ENCODE results near the gene TTC17.
A peak's percentile ranks its signal among the peaks of the same experiment; 100 is the strongest.

The TTC17 gene

DNA sequence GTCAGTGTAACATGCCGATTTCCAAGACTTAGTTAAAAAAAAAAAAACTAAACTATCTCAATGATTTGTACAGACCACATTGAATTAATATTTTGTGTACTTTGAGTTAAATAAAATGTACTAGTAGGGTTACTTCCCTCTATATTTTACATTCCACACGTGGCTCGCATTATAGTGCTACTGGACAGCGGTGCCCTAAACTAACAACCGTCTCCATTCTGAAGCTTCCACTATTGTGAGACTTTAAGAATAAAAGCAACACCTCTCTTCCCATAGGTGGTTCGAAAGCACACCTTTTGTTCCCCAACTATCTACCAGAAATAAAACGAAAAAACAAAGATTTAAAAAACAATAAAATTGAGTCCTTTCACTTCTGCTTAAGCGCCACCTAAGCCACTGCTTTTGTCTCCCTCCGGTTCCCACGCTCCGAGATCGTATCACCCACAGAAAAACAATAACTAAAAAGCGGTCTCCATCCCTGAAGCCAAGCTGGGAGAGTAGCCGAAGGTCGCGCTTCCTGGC, 380 bp upstream of the TTC17 start:
- peak overlapping the region; percentile 96 to 98 for H3K4me3 ChIP-seq (ENCODE audit: low read depth in 1 of 2, low read length in 2 of 2)
- H3K9me3 ChIP-seq (ENCODE audit: control insufficient read depth in 1 of 2, low read length in 2 of 2), result no peaks in the 10 kb centered on the region
- H3K27me3 ChIP-seq (ENCODE audit: low read depth, low read length), result no peaks in the 10 kb centered on the region
- H3K27ac ChIP-seq (ENCODE audit: low read length), result peak overlapping the region; percentile 74
- peaks cover 14 to 21% of the 10 kb centered on the region in 2 donors for H3K4me1 ChIP-seq (ENCODE audit: control insufficient read depth in 1 of 2, insufficient read depth in 2 of 2, low read length in 2 of 2)
- peaks cover 0 to 2% of the 10 kb centered on the region in 2 donors for H3K36me3 ChIP-seq (ENCODE audit: control insufficient read depth in 1 of 2, insufficient read depth in 2 of 2, low read length in 2 of 2)

GRCh38 chr11:43359422-43359818, 700 bp downstream of the TTC17 start:
- Histone ChIP-seq H3K4me3 (ENCODE audit: low read depth in 1 of 2, low read length in 2 of 2) (peak overlapping the region; percentile 96 to 98), H3K36me3 (ENCODE audit: control insufficient read depth in 1 of 2, insufficient read depth in 2 of 2, low read length in 2 of 2) (peaks cover 0 to 2% of the 10 kb centered on the region in 2 donors), H3K27me3 (ENCODE audit: low read depth, low read length) (no peaks in the 10 kb centered on the region), H3K9me3 (ENCODE audit: control insufficient read depth in 1 of 2, low read length in 2 of 2) (no peaks in the 10 kb centered on the region), H3K4me1 (ENCODE audit: control insufficient read depth in 1 of 2, insufficient read depth in 2 of 2, low read length in 2 of 2) (peaks cover 14 to 21% of the 10 kb centered on the region in 2 donors), H3K27ac (ENCODE audit: low read length) (peak overlapping the region; percentile 74)

DNA sequence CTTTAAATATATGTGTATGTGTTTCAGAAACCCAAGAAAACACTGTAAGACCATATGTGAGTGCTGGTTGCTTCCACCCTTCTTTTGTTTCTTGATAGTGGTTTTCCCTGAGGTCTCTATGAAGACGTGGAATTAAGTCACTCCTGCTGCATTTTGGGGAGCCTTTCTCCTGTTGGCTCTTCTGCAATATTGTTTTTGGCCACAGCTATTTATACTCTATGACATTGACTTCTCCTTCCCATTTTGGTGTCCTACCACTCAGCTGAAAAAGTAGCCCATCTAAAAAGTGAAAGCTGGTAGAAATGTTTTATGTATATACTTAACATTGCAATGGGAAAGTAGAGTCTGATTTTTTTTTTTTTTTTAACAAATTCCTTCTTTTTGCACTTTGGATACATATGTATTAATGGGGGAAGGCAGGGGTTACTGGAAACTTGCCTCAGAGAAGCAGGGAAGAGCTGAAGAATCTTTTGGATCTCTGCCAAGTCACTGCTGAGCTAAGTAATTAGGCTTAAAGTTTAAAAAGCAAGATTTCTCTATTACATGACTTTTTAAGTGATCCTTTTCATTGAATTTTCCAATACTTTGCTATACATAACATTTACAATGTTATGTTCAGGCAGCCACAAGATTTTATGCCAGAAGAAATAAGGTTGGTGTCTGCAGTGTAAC, 1.8 kb downstream of the TTC17 start:
- H3K27me3 ChIP-seq (ENCODE audit: low read depth, low read length), result no peaks in the 10 kb centered on the region
- no peaks in the 10 kb centered on the region for H3K9me3 ChIP-seq (ENCODE audit: control insufficient read depth in 1 of 2, low read length in 2 of 2)
- H3K27ac ChIP-seq (ENCODE audit: low read length), result peak overlapping the region; percentile 74
- peaks cover 14 to 21% of the 10 kb centered on the region in 2 donors for H3K4me1 ChIP-seq (ENCODE audit: control insufficient read depth in 1 of 2, insufficient read depth in 2 of 2, low read length in 2 of 2)
- H3K36me3 ChIP-seq (ENCODE audit: control insufficient read depth in 1 of 2, insufficient read depth in 2 of 2, low read length in 2 of 2), result peaks cover 2 to 7% of the 10 kb centered on the region in 2 donors
- H3K4me3 ChIP-seq (ENCODE audit: low read depth in 1 of 2, low read length in 2 of 2), result peak overlapping the region; percentile 96 to 98

- H3K27me3 ChIP-seq (ENCODE audit: low read depth, low read length), result no peaks in the 10 kb centered on the region
These were observed 8.0 kb downstream of the TTC17 start for GRCh38 chr11:43366677-43367076.

GRCh38 chr11:43367382-43368178, 8.9 kb downstream of the TTC17 start:
- peaks cover 0 to 18% of the 10 kb centered on the region in 2 donors for H3K4me1 ChIP-seq (ENCODE audit: control insufficient read depth in 1 of 2, insufficient read depth in 2 of 2, low read length in 2 of 2)
- no peak overlapping the region for H3K4me3 ChIP-seq (ENCODE audit: low read depth in 1 of 2, low read length in 2 of 2)
- H3K27me3 ChIP-seq (ENCODE audit: low read depth, low read length), result no peaks in the 10 kb centered on the region
- H3K36me3 ChIP-seq (ENCODE audit: control insufficient read depth in 1 of 2, insufficient read depth in 2 of 2, low read length in 2 of 2), result peaks cover 7 to 8% of the 10 kb centered on the region in 2 donors
- no peaks in the 10 kb centered on the region for H3K9me3 ChIP-seq (ENCODE audit: control insufficient read depth in 1 of 2, low read length in 2 of 2)
- no peak overlapping the region for H3K27ac ChIP-seq (ENCODE audit: low read length)

More at GRCh38 chr11:43366677-43367076, 8.0 kb downstream of the TTC17 start:
- no peak overlapping the region for H3K4me3 ChIP-seq (ENCODE audit: low read depth in 1 of 2, low read length in 2 of 2)
- peaks cover 8 to 9% of the 10 kb centered on the region in 2 donors for H3K36me3 ChIP-seq (ENCODE audit: control insufficient read depth in 1 of 2, insufficient read depth in 2 of 2, low read length in 2 of 2)
- H3K27ac ChIP-seq (ENCODE audit: low read length), result no peak overlapping the region
- H3K4me1 ChIP-seq (ENCODE audit: control insufficient read depth in 1 of 2, insufficient read depth in 2 of 2, low read length in 2 of 2), result peaks cover 0 to 18% of the 10 kb centered on the region in 2 donors
- H3K9me3 ChIP-seq (ENCODE audit: control insufficient read depth in 1 of 2, low read length in 2 of 2), result no peaks in the 10 kb centered on the region

- no peaks in the 10 kb centered on the region for H3K4me1 ChIP-seq (ENCODE audit: control insufficient read depth in 1 of 2, insufficient read depth in 2 of 2, low read length in 2 of 2)
- no peaks in the 10 kb centered on the region for H3K27me3 ChIP-seq (ENCODE audit: low read depth, low read length)
- H3K36me3 ChIP-seq (ENCODE audit: control insufficient read depth in 1 of 2, insufficient read depth in 2 of 2, low read length in 2 of 2), result peaks cover 1 to 10% of the 10 kb centered on the region in 2 donors
- no peak overlapping the region for H3K27ac ChIP-seq (ENCODE audit: low read length)
- H3K4me3 ChIP-seq (ENCODE audit: low read depth in 1 of 2, low read length in 2 of 2), result no peak overlapping the region
- H3K9me3 ChIP-seq (ENCODE audit: control insufficient read depth in 1 of 2, low read length in 2 of 2), result no peaks in the 10 kb centered on the region
These were observed 17.3 kb downstream of the TTC17 start for GRCh38 chr11:43376065-43376464.

DNA sequence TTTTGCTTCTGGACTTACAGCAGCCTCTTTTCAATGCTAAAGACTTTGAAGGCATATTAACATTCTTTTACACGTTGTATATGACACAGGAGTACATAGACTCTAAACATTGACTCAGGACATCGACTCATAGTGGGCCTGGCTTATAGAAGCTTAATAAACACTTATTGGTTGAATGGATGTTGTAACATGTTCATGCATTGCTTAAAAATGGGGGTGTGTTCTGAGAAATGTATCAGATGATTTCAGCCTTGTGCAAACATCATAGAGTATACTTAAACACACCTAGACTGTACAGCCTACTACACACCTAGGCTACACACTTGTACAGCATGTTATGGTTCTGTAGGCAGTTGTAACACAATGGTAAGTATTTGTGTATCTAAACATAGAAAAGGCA, 17.9 kb downstream of the TTC17 start:
- Histone ChIP-seq H3K36me3 (ENCODE audit: control insufficient read depth in 1 of 2, insufficient read depth in 2 of 2, low read length in 2 of 2) (peaks cover 3 to 10% of the 10 kb centered on the region in 2 donors), H3K4me1 (ENCODE audit: control insufficient read depth in 1 of 2, insufficient read depth in 2 of 2, low read length in 2 of 2) (no peaks in the 10 kb centered on the region), H3K9me3 (ENCODE audit: control insufficient read depth in 1 of 2, low read length in 2 of 2) (no peaks in the 10 kb centered on the region), H3K27ac (ENCODE audit: low read length) (no peak overlapping the region), H3K27me3 (ENCODE audit: low read depth, low read length) (no peaks in the 10 kb centered on the region), H3K4me3 (ENCODE audit: low read depth in 1 of 2, low read length in 2 of 2) (no peak overlapping the region)

- no peak overlapping the region for H3K27ac ChIP-seq (ENCODE audit: low read length)
These were observed 18.7 kb downstream of the TTC17 start for GRCh38 chr11:43377389-43377788.

DNA sequence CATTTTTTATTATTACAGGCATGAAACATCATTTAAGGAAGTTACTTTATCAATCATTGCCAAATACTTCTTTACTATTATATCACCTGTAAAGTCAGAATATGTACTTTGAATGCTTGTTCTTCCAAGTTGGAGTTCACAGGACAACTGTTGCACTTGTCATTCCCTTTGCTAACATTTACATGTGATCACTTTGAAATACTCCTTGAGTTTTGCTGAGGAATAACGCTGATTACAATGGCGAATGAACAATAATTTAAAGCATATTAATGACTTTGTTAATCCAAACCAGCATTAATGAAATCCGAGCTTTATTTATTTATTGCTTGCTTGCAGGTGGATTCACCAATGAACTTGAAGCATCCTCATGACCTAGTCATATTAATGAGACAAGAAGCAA, 20.2 kb downstream of the TTC17 start:
- Histone ChIP-seq H3K4me1 (ENCODE audit: control insufficient read depth in 1 of 2, insufficient read depth in 2 of 2, low read length in 2 of 2) (no peaks in the 10 kb centered on the region), H3K4me3 (ENCODE audit: low read depth in 1 of 2, low read length in 2 of 2) (no peak overlapping the region), H3K36me3 (ENCODE audit: control insufficient read depth in 1 of 2, insufficient read depth in 2 of 2, low read length in 2 of 2) (peaks cover 7 to 10% of the 10 kb centered on the region in 2 donors), H3K9me3 (ENCODE audit: control insufficient read depth in 1 of 2, low read length in 2 of 2) (no peaks in the 10 kb centered on the region), H3K27ac (ENCODE audit: low read length) (no peak overlapping the region), H3K27me3 (ENCODE audit: low read depth, low read length) (no peaks in the 10 kb centered on the region)

More at GRCh38 chr11:43377389-43377788, 18.7 kb downstream of the TTC17 start:
- no peaks in the 10 kb centered on the region for H3K9me3 ChIP-seq (ENCODE audit: control insufficient read depth in 1 of 2, low read length in 2 of 2)
- no peaks in the 10 kb centered on the region for H3K4me1 ChIP-seq (ENCODE audit: control insufficient read depth in 1 of 2, insufficient read depth in 2 of 2, low read length in 2 of 2)
- H3K27me3 ChIP-seq (ENCODE audit: low read depth, low read length), result no peaks in the 10 kb centered on the region
- H3K36me3 ChIP-seq (ENCODE audit: control insufficient read depth in 1 of 2, insufficient read depth in 2 of 2, low read length in 2 of 2), result peaks cover 7 to 10% of the 10 kb centered on the region in 2 donors
- no peak overlapping the region for H3K4me3 ChIP-seq (ENCODE audit: low read depth in 1 of 2, low read length in 2 of 2)

DNA sequence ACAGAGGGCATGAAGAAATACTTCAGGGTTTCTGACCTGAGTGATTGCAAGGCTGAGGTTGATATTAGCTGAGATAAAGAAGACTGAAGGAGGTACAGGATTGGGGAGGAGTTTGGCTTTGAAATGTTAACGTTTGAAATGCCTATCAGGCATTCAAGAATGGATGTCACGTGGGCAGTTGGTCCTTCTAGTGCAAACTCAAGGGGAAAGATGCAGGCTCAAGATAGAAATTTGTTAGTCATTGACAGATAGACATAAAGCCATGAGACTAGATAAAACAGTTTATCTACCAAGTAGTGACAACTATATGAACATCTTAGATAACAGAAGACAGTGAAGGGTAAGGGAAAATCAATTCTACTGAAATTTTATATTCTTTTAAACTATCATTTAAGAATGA, 23.1 kb downstream of the TTC17 start:
- Histone ChIP-seq H3K36me3 (ENCODE audit: control insufficient read depth in 1 of 2, insufficient read depth in 2 of 2, low read length in 2 of 2) (peaks cover 10 to 15% of the 10 kb centered on the region in 2 donors), H3K27ac (ENCODE audit: low read length) (no peak overlapping the region), H3K27me3 (ENCODE audit: low read depth, low read length) (no peaks in the 10 kb centered on the region), H3K9me3 (ENCODE audit: control insufficient read depth in 1 of 2, low read length in 2 of 2) (no peaks in the 10 kb centered on the region), H3K4me3 (ENCODE audit: low read depth in 1 of 2, low read length in 2 of 2) (no peak overlapping the region), H3K4me1 (ENCODE audit: control insufficient read depth in 1 of 2, insufficient read depth in 2 of 2, low read length in 2 of 2) (no peaks in the 10 kb centered on the region)

GRCh38 chr11:43382614-43383013, 23.9 kb downstream of the TTC17 start:
- Histone ChIP-seq H3K4me1 (ENCODE audit: control insufficient read depth in 1 of 2, insufficient read depth in 2 of 2, low read length in 2 of 2) (no peaks in the 10 kb centered on the region), H3K36me3 (ENCODE audit: control insufficient read depth in 1 of 2, insufficient read depth in 2 of 2, low read length in 2 of 2) (peaks cover 10 to 20% of the 10 kb centered on the region in 2 donors)

More at GRCh38 chr11:43382614-43383013, 23.9 kb downstream of the TTC17 start:
- Histone ChIP-seq H3K4me3 (ENCODE audit: low read depth in 1 of 2, low read length in 2 of 2) (no peak overlapping the region), H3K27ac (ENCODE audit: low read length) (no peak overlapping the region), H3K9me3 (ENCODE audit: control insufficient read depth in 1 of 2, low read length in 2 of 2) (no peaks in the 10 kb centered on the region), H3K27me3 (ENCODE audit: low read depth, low read length) (no peaks in the 10 kb centered on the region)

All from muscle layer of duodenum (tissue), 2 donors.